HFFc6 (cell line): ENCODE data around the gene LIPC. TPM values are rescaled to one million over a fixed set of nuclear protein-coding genes. Genes with fewer than 3 reads are reported as not detected.

Experiments used
- DNase-seq: peaks from one replicate; pipeline ENCODE4 v3.0.0-alpha.2; 2018
- H3K27ac Mint-ChIP-seq: 2 replicates; pipeline ENCODE4 v1.8.0; 2020; ENCODE audit warnings: mild to moderate bottlenecking, mixed read lengths
- H3K27me3 Mint-ChIP-seq: 2 replicates; pipeline ENCODE4 v1.8.0; 2021; ENCODE audit warnings: mild to moderate bottlenecking, moderate library complexity, mixed read lengths; ENCODE audit not compliant: insufficient read depth
- H3K36me3 Mint-ChIP-seq: 2 replicates; pipeline ENCODE4 v1.8.0; 2021; ENCODE audit warnings: low read depth, mixed read lengths
- H3K4me1 Mint-ChIP-seq: 2 replicates; pipeline ENCODE4 v1.8.0; 2020; ENCODE audit warnings: low read depth, mixed read lengths
- H3K4me3 Mint-ChIP-seq: 2 replicates; pipeline ENCODE4 v1.8.0; 2020; ENCODE audit warnings: mild to moderate bottlenecking, moderate library complexity, mixed read lengths
- H3K9me3 Mint-ChIP-seq: 2 replicates; pipeline ENCODE4 v1.8.0; 2020; ENCODE audit warnings: mild to moderate bottlenecking, mixed read lengths
- CTCF ChIP-seq: fragments of 200-600 bp; sonication (generic); IDR thresholded peaks from 2 replicates; pipeline ENCODE4 v1.5.0; 2021; ENCODE audit warnings: antibody characterized with exemption, mild to moderate bottlenecking
- total RNA-seq, 6 experiments: library from RNA; stranded (reverse); fragmentation: NEBNext Ultra II Directional; extraction: Animal tissue kit (Norgen Biotek cat#: 25700); gene quantifications; 2 replicates in 1 of 6; 3 replicates in 5 of 6; pipeline ENCODE4 v1.2.3, GENCODE V29; 2021

LIPC gene
- total RNA-seq, 6 experiments from 2014 or later, result not detected

- H3K4me3 Mint-ChIP-seq, result no peak overlapping the region
- H3K9me3 Mint-ChIP-seq, result no peaks in the 10 kb centered on the region
- H3K27ac Mint-ChIP-seq, result no peak overlapping the region
- peaks cover 2% of the 10 kb centered on the region; the same call in 1 of the 2 replicates for H3K27me3 Mint-ChIP-seq
- no peak for DNase-seq
- TF ChIP-seq CTCF, result no peak
- no peaks in the 10 kb centered on the region for H3K36me3 Mint-ChIP-seq
- H3K4me1 Mint-ChIP-seq, result peaks cover 42% of the 10 kb centered on the region
Measured at GRCh38 chr15:58478035-58478434, 46.2 kb downstream of the LIPC start.

GRCh38 chr15:58478579-58478978 lies 46.8 kb downstream of the LIPC start:
- Mint-ChIP-seq H3K27me3 (peaks cover 2% of the 10 kb centered on the region; the same call in 1 of the 2 replicates), H3K4me3 (no peak overlapping the region), H3K4me1 (peaks cover 41% of the 10 kb centered on the region), H3K9me3 (no peaks in the 10 kb centered on the region), H3K27ac (no peak overlapping the region), H3K36me3 (no peaks in the 10 kb centered on the region)
- no peak for DNase-seq
- TF ChIP-seq CTCF, result no peak

- no peaks in the 10 kb centered on the region for H3K36me3 Mint-ChIP-seq
- no peaks in the 10 kb centered on the region for H3K9me3 Mint-ChIP-seq
- H3K27me3 Mint-ChIP-seq, result peaks cover 1% of the 10 kb centered on the region
- no peak overlapping the region for H3K27ac Mint-ChIP-seq
- no peak for TF ChIP-seq CTCF
- peaks cover 31% of the 10 kb centered on the region for H3K4me1 Mint-ChIP-seq
- no peak overlapping the region for H3K4me3 Mint-ChIP-seq
- no peak for DNase-seq
Measured at GRCh38 chr15:58479941-58480340, 48.1 kb downstream of the LIPC start.

GRCh38 chr15:58483376-58483775 lies 51.6 kb downstream of the LIPC start:
- no peaks in the 10 kb centered on the region for H3K36me3 Mint-ChIP-seq
- H3K27me3 Mint-ChIP-seq, result peaks cover 1% of the 10 kb centered on the region
- no peaks in the 10 kb centered on the region for H3K9me3 Mint-ChIP-seq
- H3K4me1 Mint-ChIP-seq, result peaks cover 5% of the 10 kb centered on the region
- H3K27ac Mint-ChIP-seq, result no peak overlapping the region
- no peak for DNase-seq
- H3K4me3 Mint-ChIP-seq, result no peak overlapping the region
- no peak for TF ChIP-seq CTCF

- Mint-ChIP-seq H3K27ac (no peak overlapping the region), H3K4me3 (no peak overlapping the region), H3K4me1 (peaks cover 5% of the 10 kb centered on the region), H3K9me3 (peaks cover 10% of the 10 kb centered on the region), H3K36me3 (peaks cover 9% of the 10 kb centered on the region; the same call in 1 of the 2 replicates), H3K27me3 (peaks cover 1% of the 10 kb centered on the region)
- no peak for TF ChIP-seq CTCF
- DNase-seq, result no peak
Measured at GRCh38 chr15:58484791-58485600, 53.2 kb downstream of the LIPC start.
